GM19463 (cell line): ENCODE results near the gene ARRDC2.
"Not testable (repeated sequence)": the region's sequence is repeated elsewhere in the genome, so short reads cannot be mapped to it uniquely, and the experiment has no call there.

Experiments
- ATAC-seq: cut with Tn5 transposase; IDR thresholded peaks from one replicate; pipeline ENCODE4 v1.9.1; 2021; ENCODE audit warnings: mild to moderate bottlenecking, moderate library complexity; ENCODE audit not compliant: unreplicated experiment

Gene ARRDC2

DNA sequence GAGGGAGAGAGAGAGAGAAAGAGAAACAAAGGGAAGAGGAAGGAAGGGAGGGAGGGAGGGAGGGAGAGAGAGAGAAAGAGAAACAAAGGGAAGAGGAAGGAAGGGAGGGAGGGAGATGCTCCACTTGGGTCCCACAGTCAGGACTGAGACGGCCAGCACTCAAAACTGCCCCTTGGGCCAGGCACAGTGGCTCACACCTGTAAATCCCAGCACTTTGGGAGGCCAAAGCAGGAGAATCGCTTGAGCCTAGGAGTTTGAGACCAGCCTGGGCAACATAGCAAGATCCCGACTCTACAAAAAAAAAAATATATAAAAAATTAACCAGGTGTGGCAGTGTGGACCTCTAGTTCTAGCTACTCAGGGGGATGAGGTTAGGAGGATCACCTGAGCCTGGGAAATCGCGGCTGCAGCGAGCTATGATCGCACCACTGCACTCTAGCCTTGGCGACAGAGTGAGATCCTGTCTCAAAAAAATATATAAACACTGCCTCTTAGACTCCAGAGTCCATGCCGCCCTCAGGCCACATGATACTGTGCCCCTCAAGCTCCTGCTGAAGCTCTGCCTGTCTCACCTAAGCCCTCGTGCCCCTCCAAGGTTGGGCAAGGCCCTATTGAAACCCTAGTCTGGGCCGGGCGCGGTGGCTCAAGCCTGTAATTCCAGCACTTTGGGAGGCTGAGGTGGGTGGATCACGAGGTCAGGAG is 8.4 kb downstream of the ARRDC2 start:
- no peak for ATAC-seq

DNA sequence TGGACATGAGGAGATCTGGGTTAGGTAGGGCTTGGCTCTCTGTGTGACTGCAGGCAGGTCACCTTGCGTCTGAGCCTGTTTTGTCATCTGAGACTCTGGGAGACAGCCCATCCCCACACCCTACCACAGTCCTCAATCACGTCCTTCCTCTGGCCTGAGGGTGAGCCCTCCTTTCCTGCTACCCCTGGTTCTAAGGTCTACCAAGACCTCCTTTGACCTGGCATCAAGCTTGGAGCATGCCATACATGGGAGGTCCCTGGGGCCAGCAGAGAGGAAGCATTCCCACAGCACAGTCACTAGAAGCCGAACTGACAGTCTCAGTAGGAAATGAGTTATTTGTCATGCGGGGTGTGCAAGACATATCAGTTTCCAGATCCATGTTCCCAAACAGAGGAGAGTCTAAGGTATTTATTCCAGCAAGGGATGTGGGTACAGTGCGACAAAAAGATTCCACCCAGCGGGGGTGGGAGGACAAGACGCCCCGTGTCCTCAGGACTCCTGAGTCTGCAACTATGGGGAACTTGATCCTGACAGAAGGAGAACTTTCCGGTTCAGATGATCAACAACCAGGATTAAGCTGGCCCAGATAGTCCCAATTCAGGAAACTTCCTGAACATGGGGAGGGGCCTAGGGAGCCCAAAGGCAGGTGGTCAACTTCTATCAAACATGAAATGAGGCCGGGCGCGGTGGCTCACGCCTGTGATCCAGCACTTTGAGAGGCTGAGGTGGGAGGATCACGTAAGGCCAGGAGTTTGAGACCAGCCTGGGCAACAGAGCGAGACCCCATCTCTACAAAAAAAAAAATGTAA is 9.5 kb downstream of the ARRDC2 start:
- no peak for ATAC-seq

DNA sequence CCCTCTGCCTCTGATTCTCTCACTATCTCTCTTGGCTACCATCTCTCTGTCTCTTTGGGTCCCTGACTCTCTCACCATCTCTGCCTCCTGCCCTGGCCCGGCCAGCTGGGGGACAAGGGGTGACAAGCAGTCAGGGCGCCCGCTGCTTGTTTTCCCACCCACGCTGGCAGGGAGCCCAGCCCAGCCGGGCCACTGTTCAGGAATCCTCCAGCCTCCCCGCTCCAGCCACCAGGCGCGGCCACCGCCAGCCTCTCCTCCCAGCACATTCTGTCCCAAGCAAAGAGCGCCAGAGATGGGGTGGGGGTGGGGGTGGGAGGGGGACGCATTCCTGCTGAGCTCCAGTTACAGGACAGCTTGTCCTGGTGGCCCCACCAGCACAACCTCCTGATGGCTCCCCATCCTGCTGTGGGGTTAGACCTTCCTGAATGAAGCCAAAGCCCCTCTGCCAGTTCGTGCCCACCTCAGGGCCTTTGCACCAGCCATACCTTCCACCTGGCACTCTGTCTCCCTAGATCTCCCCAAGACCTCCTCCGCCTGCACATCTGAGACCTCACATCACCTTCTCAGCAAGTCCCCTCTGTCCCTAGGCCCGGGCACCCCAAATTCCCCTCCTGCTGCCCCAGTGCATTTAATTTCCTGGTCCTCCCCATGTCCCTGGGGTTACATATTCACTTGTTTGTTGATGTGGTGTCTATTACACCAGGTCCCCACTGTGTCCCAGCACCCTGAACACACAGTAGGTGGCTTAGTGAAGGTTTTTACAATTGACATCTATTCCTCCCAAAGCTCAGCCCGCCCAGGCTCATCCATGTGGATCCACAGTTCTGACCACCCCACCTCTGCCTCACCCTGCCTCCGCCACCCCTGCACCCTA is 12.5 kb downstream of the ARRDC2 start:
- ATAC-seq: no peak

DNA sequence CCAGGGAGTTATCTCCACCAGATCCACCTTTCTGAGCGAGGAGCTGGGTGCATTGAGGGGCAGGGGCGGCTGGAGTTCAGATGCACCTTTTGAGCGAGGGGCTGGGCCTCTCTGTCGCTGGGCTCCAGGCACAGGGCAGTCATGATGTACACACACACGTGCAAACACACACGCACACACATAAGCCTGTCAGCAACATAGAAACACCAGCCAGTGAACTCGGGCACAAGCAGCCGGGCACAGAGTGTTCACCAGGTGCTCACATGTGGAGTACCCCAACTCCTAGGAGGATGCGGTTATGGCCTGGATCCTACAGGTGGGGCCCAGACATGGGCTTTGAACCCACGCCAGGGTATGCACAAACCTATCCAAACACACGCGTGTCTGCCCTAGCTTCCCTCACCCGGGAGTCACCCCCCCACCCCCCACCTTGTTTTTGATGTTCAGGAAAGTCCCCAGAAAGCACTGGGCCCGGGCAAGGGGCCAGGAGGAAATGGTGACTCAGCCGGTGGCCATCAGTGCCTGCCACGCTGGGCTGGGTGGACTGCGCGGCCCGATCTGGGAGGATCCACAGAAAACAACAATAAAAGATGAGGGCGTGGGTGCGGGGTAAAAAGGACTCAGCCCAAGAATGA is 13.3 kb downstream of the ARRDC2 start:
- no peak for ATAC-seq

DNA sequence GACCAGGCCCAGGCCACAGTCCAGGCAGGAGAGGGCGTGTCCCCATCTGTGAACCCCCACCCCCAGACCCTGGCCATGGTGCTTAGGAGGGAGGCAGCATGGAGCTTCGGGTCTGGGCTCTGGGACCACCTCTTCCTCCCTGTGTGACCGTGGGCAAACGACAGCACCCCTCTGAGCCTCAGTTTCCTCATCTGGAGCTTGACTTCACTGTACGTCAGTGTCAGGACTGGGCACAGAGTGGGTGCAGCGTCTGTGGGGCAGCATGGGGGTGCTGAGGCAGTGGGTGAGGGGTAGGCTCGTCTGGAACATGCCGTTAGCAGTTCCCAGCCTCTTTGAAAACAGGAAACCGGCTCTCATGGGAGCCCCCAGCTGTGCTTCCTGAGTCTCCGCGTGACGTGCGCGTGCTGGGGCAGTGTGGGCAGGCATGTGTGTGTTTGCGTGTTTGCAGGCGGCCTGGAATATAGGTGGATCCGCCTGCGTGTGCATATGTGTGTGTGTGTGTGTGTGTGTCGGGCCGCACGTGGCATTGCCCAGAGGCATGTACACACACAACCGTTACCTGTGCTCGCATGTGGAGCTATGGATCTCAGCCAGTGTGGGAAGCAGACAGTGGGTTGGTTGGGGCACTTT is 15.8 kb downstream of the ARRDC2 start:
- ATAC-seq: no peak

DNA sequence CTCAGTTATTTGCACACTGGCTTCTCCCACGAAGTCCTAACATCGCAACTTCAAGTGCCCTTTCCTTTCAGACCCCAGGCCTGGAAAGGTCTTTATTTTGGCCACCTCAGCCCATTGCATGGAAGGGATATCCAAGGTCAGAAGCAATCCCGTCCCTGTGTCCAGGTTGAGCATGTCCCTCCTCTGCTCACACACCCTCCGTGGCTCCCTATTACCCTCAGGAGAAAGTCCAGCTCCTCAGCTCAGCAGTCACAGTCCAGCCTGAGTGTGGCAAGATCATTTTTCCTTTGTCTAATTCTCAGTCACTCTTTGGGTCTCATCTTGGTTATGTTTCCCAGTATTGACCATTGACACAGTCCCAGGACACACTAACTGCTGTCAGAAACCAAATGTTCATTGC is 19.2 kb downstream of the ARRDC2 start:
- ATAC-seq: no peak

DNA sequence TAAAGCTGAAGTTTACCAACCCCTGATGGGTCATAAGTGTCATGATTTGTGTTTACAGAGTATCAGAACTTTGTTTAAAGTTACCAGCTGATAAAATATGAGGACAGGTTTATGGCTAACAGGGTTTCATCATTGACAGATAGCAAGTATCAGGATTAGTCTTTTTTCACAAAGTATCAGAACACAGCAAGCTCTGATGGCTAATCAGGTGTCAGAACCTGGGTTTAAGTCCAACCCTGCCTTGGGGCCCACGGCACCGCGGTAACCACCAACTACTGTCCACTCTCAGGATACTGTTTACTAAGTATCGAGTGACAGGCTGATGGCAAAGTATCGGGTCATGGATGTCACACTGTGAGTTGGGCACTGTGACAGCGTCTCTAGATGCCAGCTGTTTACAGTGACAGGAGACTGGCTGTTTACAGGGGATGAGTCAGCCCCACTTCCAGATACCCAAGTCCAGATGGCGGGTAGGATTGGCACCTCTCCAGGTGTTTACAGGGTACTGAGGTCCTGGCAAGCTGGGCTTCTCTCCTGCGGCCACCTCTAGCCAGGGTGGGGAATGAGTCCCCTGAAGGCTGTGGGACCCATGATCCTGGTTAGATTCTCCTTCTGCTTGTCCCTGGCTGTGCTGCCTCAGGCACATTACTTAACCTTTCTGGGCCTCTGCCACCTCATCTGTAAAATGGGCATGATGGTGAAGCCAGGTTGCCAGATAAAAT is 21.8 kb downstream of the ARRDC2 start:
- ATAC-seq: no peak

DNA sequence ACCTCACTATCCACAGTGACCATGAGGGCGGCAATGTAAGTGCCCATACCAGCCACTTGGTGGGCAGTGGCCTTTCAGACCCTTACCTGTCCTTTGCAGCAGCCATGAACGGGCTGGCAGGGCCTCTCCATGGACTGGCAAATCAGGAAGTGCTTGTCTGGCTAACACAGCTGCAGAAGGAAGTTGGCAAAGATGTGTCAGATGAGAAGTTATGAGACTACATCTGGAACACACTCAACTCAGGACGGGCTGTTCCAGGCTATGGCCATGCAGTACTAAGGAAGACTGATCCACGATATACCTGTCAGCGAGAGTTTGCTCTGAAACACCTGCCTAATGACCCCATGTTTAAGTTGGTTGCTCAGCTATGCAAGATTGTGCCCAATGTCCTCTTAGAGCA is 23.4 kb downstream of the ARRDC2 start:
- not testable (repeated sequence) for ATAC-seq

DNA sequence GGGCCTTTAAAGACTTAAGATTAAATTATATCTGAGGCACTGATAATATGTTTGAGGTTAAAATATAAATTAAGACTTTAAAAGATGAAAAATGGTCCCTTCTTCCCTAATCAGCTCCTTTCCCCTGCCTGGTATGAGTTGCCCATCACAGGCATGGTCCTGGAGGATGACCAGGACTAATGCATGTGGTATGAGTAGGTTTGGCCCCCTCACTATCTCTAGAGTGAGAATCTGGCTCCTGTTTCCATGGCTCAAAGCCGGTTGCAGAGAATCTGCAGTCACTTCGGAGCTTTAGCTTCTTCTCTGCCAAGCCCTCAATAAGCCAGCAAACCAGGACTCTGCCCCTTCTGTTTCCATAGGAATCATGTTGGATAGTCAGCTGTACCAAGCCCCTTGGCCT is 24.1 kb downstream of the ARRDC2 start:
- not testable (repeated sequence) for ATAC-seq

DNA sequence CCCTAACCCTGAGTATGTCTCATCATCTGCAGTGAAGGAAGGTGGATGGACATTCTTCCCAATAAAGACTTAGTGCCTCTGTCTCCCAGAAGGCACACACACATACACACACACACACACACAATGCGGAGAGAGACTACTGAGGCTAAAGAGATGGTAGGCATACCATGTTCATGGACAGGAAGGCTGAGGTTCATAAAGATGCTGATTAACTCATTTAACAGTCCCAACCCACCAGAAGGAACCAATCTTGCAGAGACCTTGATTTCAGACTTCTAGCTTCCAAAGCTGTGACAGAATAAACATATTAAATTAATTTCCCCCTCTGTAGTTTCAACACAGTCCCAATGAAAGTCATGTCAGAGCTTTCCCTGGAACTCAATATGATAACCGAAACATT is 33.1 kb downstream of the ARRDC2 start:
- no peak for ATAC-seq

DNA sequence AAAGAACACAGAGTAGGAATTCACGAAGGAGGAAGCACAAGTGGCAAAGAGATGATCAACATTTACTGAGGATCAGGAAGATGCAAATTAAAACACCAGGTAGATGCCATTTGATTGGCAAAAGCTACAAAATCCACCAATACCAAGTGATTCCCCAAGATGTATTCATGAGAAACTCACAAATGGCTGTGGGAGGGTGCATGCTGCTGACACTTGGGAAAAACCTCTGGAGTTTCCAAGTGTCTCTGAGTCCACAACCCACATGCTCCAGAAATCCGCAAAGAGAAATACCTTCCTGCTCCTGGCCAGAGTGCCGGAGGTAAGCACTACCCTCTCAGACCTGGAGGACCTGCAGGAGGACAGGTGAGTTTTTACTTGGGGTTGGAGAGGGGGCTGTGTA is 35.7 kb downstream of the ARRDC2 start:
- no peak for ATAC-seq

DNA sequence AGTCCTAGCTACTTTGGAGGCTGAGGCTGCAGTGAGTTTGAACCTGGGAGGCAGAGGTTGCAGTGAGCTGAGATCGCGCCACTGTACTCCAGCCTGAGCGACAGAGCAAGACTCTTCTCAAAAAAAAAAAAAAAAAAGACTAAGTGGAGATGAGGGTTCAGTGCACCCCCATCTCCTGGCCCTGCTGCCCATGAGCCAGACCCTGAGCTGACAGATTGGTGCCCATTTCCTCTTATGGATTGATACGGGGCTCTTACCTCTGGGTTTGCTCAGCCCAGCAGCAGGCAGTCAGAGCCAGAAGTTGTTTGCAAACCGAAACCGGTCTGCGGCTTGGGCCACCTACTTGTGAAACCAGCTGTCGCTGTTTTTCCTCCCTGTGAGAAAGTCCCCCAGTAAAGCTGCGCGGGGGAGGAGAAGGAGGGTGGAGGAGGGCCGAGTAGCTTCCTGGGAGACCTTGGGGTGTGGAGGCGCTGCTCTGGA is 36.9 kb downstream of the ARRDC2 start:
- ATAC-seq: peak; percentile 96

DNA sequence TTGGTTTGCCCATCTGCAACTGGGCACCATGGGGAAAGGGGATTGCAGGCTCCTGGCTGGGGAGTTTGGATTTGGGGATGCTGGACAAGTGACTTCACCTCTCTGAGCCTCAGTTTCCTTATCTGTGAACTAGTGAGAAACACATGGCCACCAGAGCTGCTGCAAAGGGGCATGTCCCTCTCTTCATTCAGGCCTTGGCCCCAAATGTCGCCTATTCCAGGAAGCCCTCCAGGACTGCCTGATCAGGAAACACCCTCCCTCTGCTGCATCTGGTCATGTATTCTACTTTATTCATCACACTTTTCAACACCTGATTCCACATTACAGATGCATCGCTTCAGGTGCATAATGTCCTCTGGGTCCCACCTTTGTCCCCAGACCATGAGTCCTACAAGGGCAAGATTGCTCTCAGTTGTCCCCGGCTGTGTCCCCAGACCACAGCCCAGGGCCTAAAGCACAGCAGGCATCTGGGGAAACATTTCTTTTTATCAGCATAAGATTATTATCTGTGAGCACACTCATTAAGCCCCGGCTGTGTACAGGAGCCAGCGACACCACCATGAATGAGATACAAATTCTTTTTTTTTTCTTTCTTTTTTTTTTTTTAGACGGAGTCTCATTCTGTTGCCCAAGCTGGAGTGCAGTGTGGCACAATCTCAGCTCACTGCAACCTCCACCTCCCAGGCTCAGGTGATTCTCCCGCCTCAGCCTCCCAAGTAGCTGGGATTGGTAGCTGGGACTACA is 37.5 kb downstream of the ARRDC2 start:
- no peak for ATAC-seq

DNA sequence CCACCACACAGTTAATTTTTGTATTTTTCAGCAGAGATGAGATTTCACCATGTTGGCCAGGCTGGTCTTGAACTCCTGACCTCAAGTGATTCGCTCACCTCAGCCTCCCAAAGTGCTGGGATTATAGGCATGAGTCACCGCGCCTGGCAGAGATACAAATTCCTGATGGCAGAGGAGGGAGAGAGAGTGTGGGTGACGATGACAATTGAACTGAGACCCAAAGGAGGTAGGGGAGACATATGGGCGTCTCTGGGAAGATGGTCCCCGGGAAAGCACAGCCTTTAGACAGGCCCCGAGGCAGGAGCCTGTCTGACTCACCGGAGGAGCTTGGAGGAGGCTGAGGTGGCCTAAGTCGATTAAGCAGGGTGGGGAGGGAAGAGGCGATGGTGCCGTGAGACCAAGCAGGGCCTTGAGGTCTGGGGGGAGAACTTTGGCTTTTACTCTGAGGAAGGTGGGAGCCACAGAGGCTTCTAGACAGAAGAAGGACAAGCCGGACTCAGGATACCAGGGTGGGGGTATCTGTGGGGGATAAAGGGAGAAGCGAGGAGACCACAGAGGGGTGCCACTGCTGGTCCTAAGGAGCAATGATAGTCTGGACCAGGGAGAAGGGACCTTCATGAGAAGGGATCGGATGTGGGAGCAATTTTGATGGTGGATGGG is 38.2 kb downstream of the ARRDC2 start:
- no peak for ATAC-seq

DNA sequence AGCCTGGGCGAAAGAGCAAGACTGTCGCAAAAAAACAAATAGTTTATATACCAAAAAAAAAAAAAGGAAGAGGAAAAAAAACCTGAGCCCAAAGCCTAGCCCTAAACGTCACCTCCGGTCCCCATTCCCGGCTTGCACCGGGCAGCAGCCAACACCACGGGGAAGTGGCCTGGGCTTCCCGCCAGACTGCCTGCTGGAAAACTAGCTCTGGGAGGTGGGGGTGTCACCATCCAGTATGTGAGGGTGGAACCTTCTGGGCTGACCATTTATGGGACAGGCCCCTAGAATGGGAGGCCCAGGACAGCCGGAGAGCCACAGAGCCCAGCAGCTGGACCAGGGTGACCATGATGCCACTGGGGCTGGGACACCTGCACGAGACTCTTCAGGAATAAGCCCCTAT is 41.4 kb downstream of the ARRDC2 start:
- ATAC-seq: no peak

DNA sequence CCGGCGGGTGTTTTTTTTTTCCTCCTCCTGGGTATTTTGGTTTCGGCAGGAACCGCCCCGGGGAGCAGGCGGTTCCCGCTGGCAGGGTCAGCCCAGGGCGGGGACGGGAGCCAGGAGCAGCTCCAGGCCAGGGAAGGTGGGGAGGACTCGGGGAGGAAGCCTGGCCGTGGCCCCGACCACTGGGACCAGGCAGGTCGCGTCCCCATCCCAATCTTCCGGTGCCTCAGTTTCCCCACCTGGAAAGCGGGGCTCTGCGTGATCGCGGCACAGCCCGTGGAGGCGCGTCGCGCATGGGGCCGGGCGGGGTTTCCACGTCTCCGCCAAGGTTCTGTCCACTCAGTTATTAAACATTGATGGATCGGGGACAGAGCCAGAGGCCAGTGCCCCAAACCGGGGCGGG is 43.9 kb downstream of the ARRDC2 start:
- ATAC-seq: no peak

DNA sequence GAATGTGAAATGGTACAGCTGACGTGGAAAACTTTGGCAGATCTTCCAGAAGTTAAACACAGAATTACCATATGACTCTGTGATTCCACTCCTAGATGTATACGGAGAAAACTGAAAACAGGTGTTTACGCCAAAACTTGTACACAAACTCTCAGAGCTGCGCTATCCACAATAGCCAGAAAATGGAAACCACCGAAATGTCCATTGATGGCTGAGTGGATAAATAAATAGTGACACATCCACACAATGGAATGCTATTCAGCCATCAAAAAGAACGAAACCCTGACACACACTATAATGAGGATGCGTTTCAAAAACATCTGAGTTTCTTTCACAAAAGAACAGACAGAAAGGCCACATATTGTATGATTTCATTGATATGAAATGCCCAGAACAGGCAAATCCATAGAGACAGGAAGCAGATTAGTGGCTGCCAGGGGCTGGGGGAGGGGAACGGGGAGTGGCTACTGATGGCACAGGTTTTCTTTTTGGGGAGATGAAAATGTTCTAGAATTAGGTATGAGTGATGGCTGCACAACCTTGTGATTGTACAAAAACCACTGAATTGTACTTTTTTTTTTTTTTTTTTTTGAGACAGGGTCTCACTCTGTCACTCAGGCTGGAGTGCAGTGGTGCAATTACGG is 45.7 kb downstream of the ARRDC2 start:
- ATAC-seq: no peak

DNA sequence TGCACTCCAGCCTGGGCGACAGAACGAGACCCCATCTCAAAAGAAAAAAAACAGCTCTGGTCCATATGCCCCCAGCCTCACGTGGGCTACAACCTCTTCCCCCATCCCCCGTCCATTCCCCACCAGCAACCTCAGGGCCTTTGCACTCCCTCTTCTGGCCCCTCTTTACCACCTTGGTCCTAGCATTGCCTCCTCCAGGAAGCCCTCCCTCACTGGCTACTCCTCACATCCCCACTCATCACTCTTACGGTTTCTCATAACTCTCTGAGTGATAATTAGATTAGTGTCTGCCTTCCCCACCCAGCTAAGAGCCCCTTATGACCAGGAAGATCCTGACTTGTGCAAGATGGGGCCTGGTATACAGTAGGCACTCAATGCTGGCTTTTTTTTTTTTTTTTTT is 48.0 kb downstream of the ARRDC2 start:
- ATAC-seq: no peak
